SK-N-SH (cell line): Measurements from ENCODE around the gene INO80D. TPM values are rescaled to one million over a fixed set of nuclear protein-coding genes. Genes with fewer than 3 reads are reported as not detected.

Source experiments
- CTCF ChIA-PET: fragments of 300-600, 350-600 bp; formaldehyde crosslinking; extraction: SDS; loops from one replicate; lab custom pipeline; 2021; lab: Yijun Ruan, JAX
- POLR2A ChIA-PET: fragments of 350-600 bp; sonication (Branson Sonifier 250); formaldehyde crosslinking; extraction: SDS; loops from one replicate; lab custom pipeline; 2020; ENCODE audit warnings: antibody characterized with exemption, inconsistent platforms; lab: Yijun Ruan, JAX
- DNase-seq: peaks from one replicate; pipeline ENCODE4 v3.0.0; 2012
- H2AFZ ChIP-seq: fragments of 200-600 bp; sonication (generic); 2 replicates; pipeline ENCODE4 v1.8.1; 2016; ENCODE audit warnings: antibody characterized with exemption, mild to moderate bottlenecking, low read depth
- H3F3A ChIP-seq: fragments of 200-600 bp; sonication (generic); replicated peaks from 2 replicates; pipeline ENCODE3; 2016; ENCODE audit warnings: antibody characterized with exemption, mild to moderate bottlenecking; ENCODE audit not compliant: insufficient read depth
- H3K27ac ChIP-seq, 2 experiments: fragments of 200-500 bp in 1 of 2; fragments of 200-600 bp in 1 of 2; sonication (Bioruptor generic) in 1 of 2; sonication (generic), shearing (Covaris generic) in 1 of 2; 2 replicates each; pipeline versions ENCODE4 v1.5.1 to v1.6.1; 2014 to 2016; ENCODE audit warnings: low read depth in 2 of 2, inconsistent platforms in 1 of 2, low read length in 1 of 2, mild to moderate bottlenecking in 1 of 2, mixed read lengths in 1 of 2
- H3K27me3 ChIP-seq: fragments of 200-600 bp; sonication (generic), shearing (Covaris generic); 2 replicates; pipeline ENCODE4 v1.6.1; 2016; ENCODE audit warnings: mixed run types; ENCODE audit not compliant: insufficient read depth
- H3K36me3 ChIP-seq, 2 experiments: fragments of 200-500 bp in 1 of 2; fragments of 200-600 bp in 1 of 2; sonication (Bioruptor generic) in 1 of 2; sonication (generic) in 1 of 2; replicated peaks in 1 of 2; 2 replicates each; pipeline versions ENCODE3 to v1.5.1; 2014 to 2016; ENCODE audit warnings: low read length in 1 of 2, mild to moderate bottlenecking in 1 of 2; ENCODE audit not compliant: insufficient read depth in 2 of 2, control insufficient read depth in 1 of 2
- H3K4me1 ChIP-seq, 2 experiments: fragments of 200-500 bp in 1 of 2; fragments of 200-600 bp in 1 of 2; sonication (Bioruptor generic) in 1 of 2; sonication (generic), shearing (Covaris generic) in 1 of 2; 2 replicates each; pipeline versions ENCODE4 v1.5.1 to v1.6.1; 2014 to 2016; ENCODE audit warnings: low read depth in 1 of 2, low read length in 1 of 2, mixed run types in 1 of 2; ENCODE audit not compliant: insufficient read depth in 2 of 2, control insufficient read depth in 1 of 2
- H3K4me2 ChIP-seq: fragments of 200-600 bp; sonication (generic), shearing (Covaris generic); 2 replicates; pipeline ENCODE4 v1.6.1; 2017; ENCODE audit warnings: mixed run types
- H3K4me3 ChIP-seq, 2 experiments: fragments of 200-500 bp in 1 of 2; fragments of 200-600 bp in 1 of 2; sonication (Bioruptor generic) in 1 of 2; sonication (generic), shearing (Covaris generic) in 1 of 2; 2 replicates each; pipeline versions ENCODE4 v1.5.1 to v1.8.1; 2014 to 2016; ENCODE audit warnings: low read depth in 2 of 2, inconsistent platforms in 1 of 2, low read length in 1 of 2, mild to moderate bottlenecking in 1 of 2, mixed read lengths in 1 of 2, moderate library complexity in 1 of 2
- H3K79me2 ChIP-seq: fragments of 200-600 bp; sonication (generic); 2 replicates; pipeline ENCODE4 v1.8.1; 2017; ENCODE audit warnings: mild to moderate bottlenecking; ENCODE audit not compliant: insufficient read depth
- H3K9ac ChIP-seq: fragments of 200-600 bp; sonication (generic); 2 replicates; pipeline ENCODE4 v1.6.1; 2017; ENCODE audit warnings: mixed run types
- H3K9me2 ChIP-seq: fragments of 200-600 bp; sonication (generic); 2 replicates; pipeline ENCODE4 v1.6.1; 2017; ENCODE audit warnings: mixed run types
- H3K9me3 ChIP-seq: fragments of 200-600 bp; sonication (generic); 2 replicates; pipeline ENCODE4 v1.6.1; 2017; ENCODE audit warnings: mixed run types, mild to moderate bottlenecking, moderate library complexity
- H4K20me1 ChIP-seq: fragments of 200-600 bp; sonication (generic); 2 replicates; pipeline ENCODE4 v1.6.1; 2017; ENCODE audit warnings: mild to moderate bottlenecking, mixed run types; ENCODE audit not compliant: insufficient read depth
- CHD2 ChIP-seq: fragments of 150-350 bp; IDR thresholded peaks from 2 replicates; pipeline ENCODE4 v1.6.1; 2018; ENCODE audit warnings: low read length; ENCODE audit not compliant: partially characterized antibody
- ELF1 ChIP-seq: IDR thresholded peaks from 2 replicates; pipeline ENCODE4 v1.4.0; 2012
- EP300 ChIP-seq, 2 experiments: IDR thresholded peaks; 2 replicates each; pipeline versions ENCODE4 v1.4.0 to v1.6.1; 2012; ENCODE audit warnings: borderline replicate concordance in 1 of 2, low read depth in 1 of 2, low read length in 1 of 2
- FOXM1 ChIP-seq: IDR thresholded peaks from 2 replicates; pipeline ENCODE4 v1.4.0; 2012; ENCODE audit warnings: low read depth, mild to moderate bottlenecking
- GABPA ChIP-seq: IDR thresholded peaks from 2 replicates; pipeline ENCODE4 v1.4.0; 2012; ENCODE audit warnings: low read depth, mild to moderate bottlenecking
- GATA2 ChIP-seq: sonication (generic); formaldehyde crosslinking; IDR thresholded peaks from 2 replicates; pipeline ENCODE4 v1.5.0; 2020; ENCODE audit warnings: mild to moderate bottlenecking, missing genetic modification reagents
- JUND ChIP-seq: IDR thresholded peaks from 2 replicates; pipeline ENCODE4 v1.4.0; 2012
- MEF2A ChIP-seq: IDR thresholded peaks from 2 replicates; pipeline ENCODE4 v1.4.0; 2012; ENCODE audit warnings: low read depth, borderline replicate concordance
- NFIC ChIP-seq: IDR thresholded peaks from 2 replicates; pipeline ENCODE4 v1.4.0; 2012; ENCODE audit warnings: borderline replicate concordance
- NRF1 ChIP-seq: IDR thresholded peaks from 2 replicates; pipeline ENCODE4 v1.6.1; 2012; ENCODE audit warnings: low read depth, mild to moderate bottlenecking, low read length
- POLR2AphosphoS5 ChIP-seq: IDR thresholded peaks from 2 replicates; pipeline ENCODE4 v1.6.1; 2012; ENCODE audit warnings: low read depth, low read length
- RAD21 ChIP-seq: IDR thresholded peaks from 2 replicates; pipeline ENCODE4 v1.6.1; 2012; ENCODE audit warnings: mild to moderate bottlenecking, low read length
- RCOR1 ChIP-seq: fragments of 150-350 bp; IDR thresholded peaks from 2 replicates; pipeline ENCODE4 v1.6.1; 2017; ENCODE audit warnings: antibody characterized with exemption, low read length
- SIN3A ChIP-seq: IDR thresholded peaks from 2 replicates; pipeline ENCODE4 v1.6.1; 2012; ENCODE audit warnings: low read depth, mild to moderate bottlenecking, low read length, moderate library complexity, borderline replicate concordance
- TCF12 ChIP-seq: IDR thresholded peaks from 2 replicates; pipeline ENCODE4 v1.4.0; 2012
- WGBS: methylation state at CpG from one replicate; pipeline ENCODE4 v1.1.6; 2017; ENCODE audit warnings: low lambda C conversion rate; 5-methylcytosine and 5-hydroxymethylcytosine counted together
- polyA plus RNA-seq, 3 experiments: library from polyadenylated mRNA; depleted of rRNA; stranded (reverse); fragments of >200 nt; gene quantifications; 2 replicates each; pipeline ENCODE4 v1.2.3, GENCODE V29; 2012
- small RNA-seq, 7 experiments: library from RNA; depleted of rRNA; stranded (forward); fragments of <200 nt; gene quantifications; one replicate each; pipeline ENCODE3, GENCODE V24; 2012
- TF ChIP-seq, protein P1 (sequence below): fragments of 150-350 bp; IDR thresholded peaks from 2 replicates; pipeline ENCODE4 v1.6.1; 2016; ENCODE audit warnings: mild to moderate bottlenecking, low read depth, low read length
- TF ChIP-seq, protein P2 (sequence below): fragments of 150-350 bp; IDR thresholded peaks from 2 replicates; pipeline ENCODE4 v1.6.1; 2017; ENCODE audit warnings: antibody characterized with exemption, low read length, low read depth, borderline replicate concordance
- TF ChIP-seq, protein P3 (sequence below): IDR thresholded peaks from 2 replicates; pipeline ENCODE4 v1.4.0; 2012; ENCODE audit warnings: low read depth

Gene INO80D
- polyA plus RNA-seq, 1 of the 3 experiments (the other 2 are of a cell fraction), result 0.69 TPM

DNA sequence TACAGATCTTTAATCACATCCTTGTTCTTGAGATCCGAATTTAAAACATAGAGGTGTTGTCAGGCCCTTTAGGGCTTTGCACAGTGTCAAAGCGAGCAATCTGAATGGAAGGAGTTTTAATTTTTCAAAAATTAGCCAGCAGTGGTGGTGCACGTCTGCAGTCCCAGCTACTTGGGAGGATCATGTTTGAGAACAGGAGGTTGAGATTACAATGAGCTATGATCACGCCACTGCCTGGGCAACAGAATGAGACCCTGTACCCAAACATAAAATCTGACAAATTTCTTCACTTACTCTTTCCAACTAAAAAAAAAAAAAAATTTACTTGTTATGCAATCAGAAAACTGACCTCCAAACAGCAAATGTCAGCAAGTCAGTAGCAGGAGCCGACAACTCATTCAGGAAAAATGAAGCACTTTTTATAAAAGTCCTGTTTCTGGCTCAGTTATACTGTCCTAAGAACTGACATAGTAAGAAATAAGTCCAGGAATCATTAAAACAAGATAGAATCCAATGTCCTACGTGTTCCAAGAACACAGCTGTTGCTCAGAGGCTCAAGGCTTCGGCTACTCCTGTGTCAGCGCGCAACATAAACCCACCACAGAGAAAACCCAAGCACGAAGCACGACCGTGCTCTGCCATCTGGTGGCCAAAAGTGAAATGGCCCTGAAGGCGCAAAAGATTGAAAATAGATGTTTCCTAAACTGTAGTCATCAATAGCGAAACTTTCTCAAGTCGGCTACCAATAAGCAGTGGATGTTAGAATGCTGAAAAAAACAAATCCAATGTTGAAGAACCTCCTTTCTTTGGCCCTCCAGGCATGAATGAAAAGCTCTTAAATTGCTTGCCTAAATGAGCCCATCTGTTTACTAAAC is 138.1 kb downstream of the INO80D start (continued):
- TF ChIP-seq, protein P1, sequence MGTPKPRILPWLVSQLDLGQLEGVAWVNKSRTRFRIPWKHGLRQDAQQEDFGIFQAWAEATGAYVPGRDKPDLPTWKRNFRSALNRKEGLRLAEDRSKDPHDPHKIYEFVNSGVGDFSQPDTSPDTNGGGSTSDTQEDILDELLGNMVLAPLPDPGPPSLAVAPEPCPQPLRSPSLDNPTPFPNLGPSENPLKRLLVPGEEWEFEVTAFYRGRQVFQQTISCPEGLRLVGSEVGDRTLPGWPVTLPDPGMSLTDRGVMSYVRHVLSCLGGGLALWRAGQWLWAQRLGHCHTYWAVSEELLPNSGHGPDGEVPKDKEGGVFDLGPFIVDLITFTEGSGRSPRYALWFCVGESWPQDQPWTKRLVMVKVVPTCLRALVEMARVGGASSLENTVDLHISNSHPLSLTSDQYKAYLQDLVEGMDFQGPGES, result no peak
- no peak for TF ChIP-seq NFIC
- TF ChIP-seq, protein P2, sequence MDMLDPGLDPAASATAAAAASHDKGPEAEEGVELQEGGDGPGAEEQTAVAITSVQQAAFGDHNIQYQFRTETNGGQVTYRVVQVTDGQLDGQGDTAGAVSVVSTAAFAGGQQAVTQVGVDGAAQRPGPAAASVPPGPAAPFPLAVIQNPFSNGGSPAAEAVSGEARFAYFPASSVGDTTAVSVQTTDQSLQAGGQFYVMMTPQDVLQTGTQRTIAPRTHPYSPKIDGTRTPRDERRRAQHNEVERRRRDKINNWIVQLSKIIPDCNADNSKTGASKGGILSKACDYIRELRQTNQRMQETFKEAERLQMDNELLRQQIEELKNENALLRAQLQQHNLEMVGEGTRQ, result no peak
- TF ChIP-seq SIN3A, result no peak
- TF ChIP-seq ELF1, result no peak
- no peak for TF ChIP-seq NRF1
- no peak for TF ChIP-seq GATA2 (CRISPR knock-in tag)
- TF ChIP-seq JUND, result no peak
- no peak for TF ChIP-seq TCF12
- TF ChIP-seq RCOR1, result no peak
- TF ChIP-seq RAD21, result peak; percentile 90

DNA sequence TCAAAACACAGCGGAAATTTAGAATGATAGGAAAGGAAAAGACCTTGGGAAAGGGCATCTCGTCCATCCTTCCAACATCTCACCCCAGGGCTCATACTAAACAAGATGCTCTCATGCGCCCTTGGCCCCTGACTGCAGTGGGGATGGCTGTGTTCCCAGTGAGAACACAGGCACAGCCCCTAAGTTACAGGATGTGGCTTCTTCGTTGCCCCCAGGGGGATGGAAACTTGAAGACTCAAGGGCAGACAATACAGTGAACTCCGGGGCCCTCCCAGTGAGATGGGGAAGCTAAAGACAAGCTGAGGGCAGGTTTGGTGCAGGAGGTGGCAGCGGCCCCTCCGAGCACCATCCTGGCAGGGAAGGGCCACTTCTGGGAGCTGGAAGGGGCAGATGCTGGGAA is 139.7 kb downstream of the INO80D start:
- no peaks in the 10 kb centered on the region for H3K9me3 ChIP-seq
- no peaks in the 10 kb centered on the region for H3K27me3 ChIP-seq
- no peak for DNase-seq
- H3F3A ChIP-seq, result no peaks in the 10 kb centered on the region
- no peak overlapping the region for H3K4me3 ChIP-seq
- H4K20me1 ChIP-seq, result no peaks in the 10 kb centered on the region
- no peaks in the 10 kb centered on the region for H3K9me2 ChIP-seq
- CTCF ChIA-PET, result interaction anchor here (1.0 to 5.3 kb wide), 8 partner anchors 11 to 328 kb away, joined by 3 to 70 read pairs (median 12); no protein-coding TSS in a partner anchor
- 70% methylated on average over 7 of the region's 7 CpGs for WGBS
- H3K4me1 ChIP-seq, result no peaks in the 10 kb centered on the region
- H3K79me2 ChIP-seq, result no peaks in the 10 kb centered on the region
- no peak overlapping the region for H2AFZ ChIP-seq
- H3K36me3 ChIP-seq, result no peaks in the 10 kb centered on the region
- no peak overlapping the region for H3K9ac ChIP-seq
- H3K4me2 ChIP-seq, result no peak overlapping the region
- POLR2A ChIA-PET, result no interaction called here
- no peak for TF ChIP-seq ELF1
- no peak for TF ChIP-seq JUND
- no peak for TF ChIP-seq POLR2AphosphoS5
- TF ChIP-seq GABPA, result no peak
- TF ChIP-seq MEF2A, result no peak
- TF ChIP-seq EP300 (IDR thresholded peaks at IDR 0.05; ENCODE audit: borderline replicate concordance in 1 of 2, low read depth in 1 of 2, low read length in 1 of 2), result no peak
- TF ChIP-seq, protein P3, sequence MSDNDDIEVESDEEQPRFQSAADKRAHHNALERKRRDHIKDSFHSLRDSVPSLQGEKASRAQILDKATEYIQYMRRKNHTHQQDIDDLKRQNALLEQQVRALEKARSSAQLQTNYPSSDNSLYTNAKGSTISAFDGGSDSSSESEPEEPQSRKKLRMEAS, result no peak
- no peak for TF ChIP-seq NFIC
- TF ChIP-seq, protein P1, result no peak
- no peak for TF ChIP-seq FOXM1
- no peak for TF ChIP-seq RCOR1
- TF ChIP-seq CHD2, result no peak
- H3K27ac ChIP-seq, result no peak overlapping the region

Small RNA genes lying within 50 kb of the gene (small RNA-seq; reads per million reads assigned to genes)
- 0 reads per million in 7 experiments for gene RF00006
- gene RF00019, result 0 reads per million in 7 experiments

Other genes with a start within 250 kb of the INO80D start
- 54.8 and 90.7 TPM in 2 replicates for gene NDUFS1, start 73.3 kb upstream of the INO80D start, polyA plus RNA-seq (2012; rRNA removed)
- 720 and 815 TPM in 2 replicates for gene EEF1B2, start 73.7 kb upstream of the INO80D start, polyA plus RNA-seq (2012; rRNA removed)
- 1.4 and 1.9 TPM in 2 replicates for gene ZDBF2, start 188.5 kb upstream of the INO80D start, polyA plus RNA-seq (2012; rRNA removed)